AG09319 (cell line): ENCODE data around the gene MAP1LC3B2.

Experiments used
- DNase-seq: peaks from one replicate; pipeline ENCODE4 v3.0.0-alpha.2; 2010; ENCODE audit warnings: low read depth; ENCODE audit errors: extremely low read depth
- CTCF ChIP-seq: IDR thresholded peaks from 2 replicates; pipeline ENCODE4 v1.5.1; 2011; ENCODE audit warnings: low read depth, mild to moderate bottlenecking, inconsistent platforms, low read length, moderate library complexity

The MAP1LC3B2 gene

DNA sequence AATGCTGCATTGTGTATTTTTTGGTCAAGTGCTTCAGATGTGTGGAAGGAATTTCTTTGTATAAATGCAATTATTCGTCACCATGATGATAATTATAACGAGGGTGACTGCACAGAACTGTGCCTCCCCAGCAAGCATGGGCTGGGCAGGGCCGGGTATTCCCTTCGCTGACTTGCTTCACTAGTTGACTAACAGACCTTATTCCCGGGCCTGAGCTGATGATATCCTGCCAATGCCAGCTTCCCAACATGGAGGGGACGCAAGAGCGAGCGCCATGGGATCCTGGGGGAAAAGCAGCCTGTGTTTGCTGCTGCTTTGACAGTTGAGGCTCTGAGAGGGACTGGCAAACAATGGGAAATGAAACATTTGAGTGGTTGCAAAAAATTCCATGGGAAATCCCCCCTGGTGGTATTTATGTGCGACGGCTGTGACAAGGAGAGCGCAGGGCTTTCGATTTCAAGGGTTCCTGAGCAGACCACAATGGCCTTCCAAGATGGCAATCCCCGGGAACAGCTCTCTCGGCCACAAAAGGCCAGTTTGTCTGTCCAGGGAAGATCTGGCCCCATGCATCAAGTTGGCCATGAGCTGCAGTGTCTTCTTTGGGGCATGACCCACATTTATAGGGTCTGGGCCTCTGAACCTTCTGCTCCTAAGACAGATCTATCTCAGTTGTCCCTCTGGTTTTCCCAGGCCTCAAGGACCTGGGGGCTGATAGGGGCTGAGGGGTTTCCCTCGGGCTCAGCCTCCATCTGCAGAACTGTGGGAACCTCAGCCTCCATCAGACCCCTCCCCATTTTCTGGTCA is 21.9 kb upstream of the MAP1LC3B2 start:
- no peak for TF ChIP-seq CTCF
- DNase-seq, result no peak

DNA sequence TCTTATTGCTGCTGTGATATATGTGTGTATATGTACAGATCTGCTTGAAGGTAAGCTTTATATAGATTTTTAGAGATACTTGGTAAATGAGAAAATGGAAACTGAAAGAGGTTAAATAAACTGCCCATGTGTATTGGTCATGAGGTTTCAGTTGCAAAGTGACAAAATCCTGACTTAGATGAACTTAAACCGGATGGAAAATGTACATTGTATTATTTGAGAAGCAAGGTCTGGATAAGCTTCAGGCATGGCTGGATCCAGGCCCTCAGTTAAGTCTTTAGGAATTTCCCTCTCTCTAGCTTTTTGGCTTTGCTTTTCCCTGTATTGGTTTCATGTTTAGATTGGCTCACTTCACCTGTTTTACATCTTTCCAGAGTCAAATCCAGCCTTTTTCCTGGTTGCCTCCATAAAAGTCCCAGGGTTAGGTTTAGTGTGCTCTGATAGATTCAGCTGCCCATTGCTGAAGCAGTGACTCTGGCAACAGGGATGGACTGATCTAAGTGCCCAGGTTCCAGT is 21.0 kb upstream of the MAP1LC3B2 start:
- no peak for DNase-seq

DNA sequence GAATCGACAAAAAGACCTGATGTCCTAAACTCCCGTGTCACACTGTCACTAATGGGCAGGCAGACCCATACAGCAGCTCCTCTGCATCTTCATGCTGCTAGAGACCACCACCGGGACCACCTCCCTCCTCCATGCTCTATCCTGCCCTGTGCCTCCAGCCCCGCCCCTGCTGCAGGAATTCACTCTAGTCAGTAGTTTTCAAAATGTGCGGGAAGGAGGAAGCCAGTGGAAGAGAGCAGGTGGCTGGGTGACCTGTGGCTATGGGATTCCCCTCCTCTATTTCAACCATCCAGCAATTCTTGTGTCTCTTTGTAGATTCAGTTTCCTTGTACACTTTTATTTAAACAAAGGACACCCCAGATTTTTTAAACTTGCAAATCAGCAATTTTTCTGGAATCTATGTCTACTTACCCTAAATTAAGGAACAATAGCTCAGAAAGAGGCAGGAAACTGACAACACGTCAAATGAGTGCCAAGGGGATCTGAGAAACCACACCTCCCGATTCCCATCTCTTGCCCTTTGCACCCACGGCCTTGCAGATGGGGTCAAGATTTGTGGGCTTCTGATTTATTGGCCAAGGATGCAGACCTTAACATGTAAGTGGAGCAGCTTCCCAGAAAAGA is 20.4 kb upstream of the MAP1LC3B2 start:
- TF ChIP-seq CTCF, result no peak
- DNase-seq, result no peak

More for the DNA sequence above, 21.0 kb upstream of the MAP1LC3B2 start:
- no peak for TF ChIP-seq CTCF

- no peak for DNase-seq
- no peak for TF ChIP-seq CTCF
Observed at GRCh38 chr12:116539361-116539771, 19.8 kb upstream of the MAP1LC3B2 start.

GRCh38 chr12:116539905-116540482 is 19.2 kb upstream of the MAP1LC3B2 start:
- no peak for TF ChIP-seq CTCF
- no peak for DNase-seq

DNA sequence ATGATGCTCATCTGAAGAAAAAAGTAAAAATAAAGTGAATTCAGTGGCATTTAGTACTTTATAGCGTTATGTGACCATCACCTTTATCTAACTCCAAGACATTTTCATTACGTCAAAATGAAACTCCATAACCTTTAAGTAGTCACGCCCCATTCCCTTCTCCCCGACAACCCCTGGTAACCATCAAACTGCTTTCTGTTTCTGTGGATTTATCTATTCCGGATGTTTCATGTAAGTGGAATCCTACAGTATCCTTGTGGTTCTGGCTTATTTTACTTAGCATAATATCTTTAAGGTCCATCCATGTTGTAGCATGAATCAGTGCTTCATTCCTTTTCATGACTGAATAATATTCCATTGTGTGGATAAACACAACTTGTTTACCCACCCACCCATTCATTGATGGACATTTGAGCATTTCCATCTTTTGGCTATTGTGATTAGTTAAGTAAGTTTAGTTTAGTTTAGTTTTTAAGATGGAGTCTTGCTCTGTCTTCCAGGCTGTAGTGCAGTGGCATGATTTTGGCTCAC is 18.5 kb upstream of the MAP1LC3B2 start:
- no peak for DNase-seq
- TF ChIP-seq CTCF, result no peak
